Pons (tissue), 1 donor: ENCODE data around the gene CNKSR3.

Experiments
- DNase-seq: peaks from one replicate; pipeline ENCODE4 v3.0.0-alpha.2; 2016; ENCODE audit warnings: low spot score

CNKSR3 gene

DNA sequence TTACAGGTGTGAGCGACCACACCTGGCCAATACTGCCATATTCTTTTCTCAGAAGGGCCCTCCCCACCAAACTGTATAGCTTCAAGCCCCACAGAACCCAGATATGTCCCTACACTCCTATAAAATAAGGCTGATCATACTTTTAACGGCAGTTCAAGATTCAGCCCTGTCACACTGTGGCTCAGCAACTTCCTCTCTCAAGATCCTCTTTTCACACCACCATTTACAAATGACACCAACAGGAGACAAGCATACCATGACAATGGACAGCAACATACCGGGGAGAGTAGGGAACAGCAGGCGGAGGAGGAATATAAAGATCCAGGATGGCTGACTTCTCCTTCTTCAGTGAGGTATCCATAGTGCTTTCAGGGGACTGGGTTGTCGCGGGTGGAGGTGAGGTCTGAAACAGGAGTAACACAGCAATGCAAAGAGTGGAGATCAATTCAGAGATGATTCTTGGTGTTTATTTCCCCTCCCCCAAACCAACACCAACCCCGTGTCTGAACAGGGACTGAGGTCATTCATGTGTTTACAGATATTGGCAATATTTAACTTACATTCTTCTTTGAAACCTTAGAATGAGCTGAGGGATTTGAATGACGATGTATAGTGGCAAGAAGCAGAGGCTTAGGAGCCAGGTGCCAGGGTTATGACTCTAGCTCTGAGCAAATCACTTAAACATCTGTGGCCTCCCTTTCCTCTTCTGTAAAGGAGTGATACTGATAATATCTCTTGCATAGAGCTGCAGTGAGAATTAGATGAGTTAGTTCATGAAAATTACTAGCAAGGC lies 96.3 kb downstream of the CNKSR3 start:
- DNase-seq = no peak

- no peak for DNase-seq
Measured at GRCh38 chr6:154412106-154412820, 98.2 kb downstream of the CNKSR3 start.

GRCh38 chr6:154411076-154411475 lies 99.4 kb downstream of the CNKSR3 start:
- DNase-seq = no peak

GRCh38 chr6:154410619-154411072 lies 99.8 kb downstream of the CNKSR3 start:
- peak; percentile 86 for DNase-seq

- DNase-seq = peak; percentile 77
Measured at GRCh38 chr6:154408891-154409500, 101.5 kb downstream of the CNKSR3 start.

- DNase-seq = no peak
Measured at GRCh38 chr6:154407440-154407839, 103.0 kb downstream of the CNKSR3 start.

- no peak for DNase-seq
Measured at GRCh38 chr6:154406869-154407268, 103.6 kb downstream of the CNKSR3 start.

DNA sequence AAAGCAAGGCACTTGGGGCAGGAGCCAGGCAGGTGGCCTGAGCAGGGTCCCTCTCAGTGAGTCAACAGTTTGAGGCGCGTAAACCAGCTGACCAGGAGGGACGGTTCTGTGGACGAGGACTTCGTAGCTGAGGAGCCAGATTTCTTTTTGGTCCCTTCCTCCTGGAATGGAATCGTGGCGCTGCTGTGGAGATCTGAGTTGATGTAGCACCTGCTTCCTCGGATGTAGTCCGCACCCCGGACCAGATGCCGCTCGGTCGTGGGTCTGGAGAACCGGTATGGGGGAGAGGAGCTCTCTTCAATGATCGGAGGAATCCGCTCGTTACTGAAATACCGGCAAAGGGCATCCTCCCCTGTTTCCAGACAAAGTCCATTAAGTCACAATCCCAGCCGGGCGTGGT lies 104.2 kb downstream of the CNKSR3 start:
- no peak for DNase-seq

GRCh38 chr6:154404791-154405400 lies 105.6 kb downstream of the CNKSR3 start:
- no peak for DNase-seq

- DNase-seq = no peak
Measured at GRCh38 chr6:154403788-154404187, 106.7 kb downstream of the CNKSR3 start.

DNA sequence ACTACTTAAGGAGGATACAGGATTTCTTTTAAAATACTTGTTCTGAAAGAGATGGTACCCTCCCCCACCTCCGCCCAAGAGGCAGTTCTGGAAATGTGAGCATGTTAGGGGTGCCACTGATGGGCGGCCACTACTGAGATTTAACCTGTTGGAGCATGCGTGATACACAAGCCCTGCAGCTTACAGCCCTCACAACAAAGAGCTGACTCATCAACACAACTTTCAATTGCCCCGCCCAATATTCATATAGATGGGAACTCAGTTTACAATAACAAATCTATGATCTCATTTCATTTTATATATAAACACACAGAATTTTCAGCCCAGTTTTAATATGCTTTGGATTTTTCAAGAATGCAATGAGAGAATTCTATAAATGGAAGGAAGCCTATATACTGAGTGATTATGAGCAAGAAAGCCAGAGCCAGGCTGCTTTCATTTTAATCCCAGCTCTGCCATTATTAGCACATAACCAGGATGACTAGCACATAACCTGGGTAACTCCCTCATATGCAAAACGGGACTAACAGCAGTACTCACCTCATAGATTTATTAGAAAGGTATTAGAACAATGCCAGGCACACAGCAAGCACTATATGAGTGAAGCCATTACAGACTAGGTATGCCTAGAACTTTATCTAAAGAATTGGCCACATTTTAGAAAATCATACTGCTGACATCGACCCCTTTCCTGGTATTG lies 108.3 kb downstream of the CNKSR3 start:
- no peak for DNase-seq

DNA sequence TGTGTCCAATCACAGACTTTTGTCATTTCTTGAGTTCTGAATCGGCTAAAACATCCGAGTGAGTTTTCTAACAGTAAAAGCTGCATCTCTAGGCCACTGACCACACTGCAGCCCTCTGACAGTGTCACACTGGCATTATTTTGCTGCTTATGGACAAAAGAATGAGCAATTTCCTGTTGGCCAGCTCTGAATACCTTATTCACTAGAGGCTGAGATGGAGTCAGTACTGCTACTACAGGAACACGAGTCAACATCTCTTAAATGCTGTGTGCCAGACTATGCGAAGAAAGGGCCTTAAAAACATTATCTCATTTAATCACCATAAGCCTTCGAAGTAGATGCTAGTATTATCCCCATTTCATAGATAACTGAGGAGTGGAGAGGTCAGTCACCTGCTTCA lies 111.4 kb downstream of the CNKSR3 start:
- peak; percentile 87 for DNase-seq

DNA sequence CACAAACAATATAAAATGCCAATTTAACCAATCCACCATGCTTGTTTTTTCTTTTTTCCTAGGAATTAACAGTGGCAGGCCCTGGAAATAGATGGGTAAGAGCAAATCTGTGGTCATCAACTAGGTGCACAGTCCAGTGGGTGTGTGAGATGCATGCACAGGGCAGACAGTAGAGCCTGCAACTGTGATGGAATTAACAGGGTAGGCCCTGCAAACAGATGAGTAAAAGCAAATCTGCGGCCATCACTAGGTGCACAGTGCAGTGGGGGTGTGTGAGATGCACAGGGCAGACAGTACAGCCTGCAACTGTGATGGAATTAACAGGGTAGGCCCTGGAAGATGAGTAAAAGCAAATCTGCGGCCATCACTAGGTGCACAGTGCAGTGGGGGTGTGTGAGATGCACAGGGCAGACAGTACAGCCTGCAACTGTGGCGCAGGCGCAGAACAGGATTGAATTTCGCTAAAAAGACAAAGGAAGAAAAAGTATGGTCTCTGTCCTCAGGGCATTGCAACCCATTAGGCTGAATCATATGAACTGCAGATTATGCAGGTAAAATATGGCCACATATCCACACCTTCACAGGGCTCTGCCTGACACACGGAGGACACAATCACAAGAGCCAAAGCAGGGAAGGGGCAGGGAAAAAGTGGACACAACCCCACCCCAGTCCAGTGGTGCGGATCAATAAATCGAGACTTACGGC lies 112.8 kb downstream of the CNKSR3 start:
- no peak for DNase-seq

DNA sequence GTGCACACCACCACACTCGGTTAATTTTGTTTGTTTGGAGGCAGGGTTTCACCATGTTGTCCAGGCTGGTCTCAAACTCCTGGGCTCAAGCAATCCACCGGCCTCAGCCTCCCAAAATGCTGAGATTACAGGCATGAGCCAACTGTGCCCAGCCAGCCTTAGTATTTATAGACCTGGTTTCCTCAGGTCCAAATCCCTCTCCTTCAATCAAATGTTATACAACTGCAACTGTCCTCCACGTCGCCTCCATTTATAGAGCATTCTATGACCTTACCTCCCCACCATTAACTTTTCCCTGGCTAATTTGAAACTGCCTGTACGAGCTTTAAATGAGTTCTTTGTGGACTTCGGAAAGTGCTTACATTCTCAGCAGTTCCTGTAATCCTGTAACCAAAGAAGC lies 114.6 kb downstream of the CNKSR3 start:
- DNase-seq = no peak

DNA sequence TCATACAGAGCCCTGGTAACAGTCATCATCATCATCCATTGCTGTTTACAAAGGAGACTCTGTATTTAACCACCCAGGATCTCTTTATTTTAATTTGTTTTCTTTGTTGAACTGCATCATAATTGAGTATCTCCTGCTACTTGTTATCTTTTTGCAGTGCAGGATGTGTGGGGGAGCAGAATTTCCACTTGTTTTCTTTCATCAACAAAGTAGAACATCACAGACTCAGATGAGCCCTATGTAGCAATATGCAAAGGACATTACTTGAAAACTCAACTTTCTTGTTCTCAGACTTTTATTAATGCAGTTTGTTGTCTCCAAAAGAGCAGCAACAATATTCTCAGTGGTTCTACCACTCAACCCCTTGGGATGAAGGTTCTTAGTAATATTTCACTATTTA lies 115.2 kb downstream of the CNKSR3 start:
- DNase-seq = no peak

DNA sequence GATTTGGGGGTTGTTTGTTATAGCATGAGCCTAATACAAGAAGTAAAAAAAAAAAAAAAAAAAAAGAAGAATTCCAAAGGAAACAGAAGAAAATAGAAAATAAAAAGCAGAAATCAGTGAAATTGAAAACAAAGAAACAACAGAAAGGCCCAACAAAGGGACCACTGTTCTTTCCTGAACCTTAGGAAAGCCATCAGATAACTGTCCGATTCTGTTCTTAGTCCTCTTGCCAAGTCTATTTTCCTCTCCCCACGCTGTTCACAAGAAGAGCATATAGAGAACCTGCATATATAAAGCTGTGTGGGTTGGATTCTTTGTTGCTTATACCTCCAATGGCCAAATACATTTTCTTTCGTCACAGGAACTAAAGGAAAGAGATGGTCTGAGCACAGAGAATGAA lies 115.9 kb downstream of the CNKSR3 start:
- DNase-seq = peak; percentile 89

- no peak for DNase-seq
Measured at GRCh38 chr6:154390034-154390433, 120.5 kb downstream of the CNKSR3 start.

GRCh38 chr6:154388803-154389202 lies 121.7 kb downstream of the CNKSR3 start:
- no peak for DNase-seq

DNA sequence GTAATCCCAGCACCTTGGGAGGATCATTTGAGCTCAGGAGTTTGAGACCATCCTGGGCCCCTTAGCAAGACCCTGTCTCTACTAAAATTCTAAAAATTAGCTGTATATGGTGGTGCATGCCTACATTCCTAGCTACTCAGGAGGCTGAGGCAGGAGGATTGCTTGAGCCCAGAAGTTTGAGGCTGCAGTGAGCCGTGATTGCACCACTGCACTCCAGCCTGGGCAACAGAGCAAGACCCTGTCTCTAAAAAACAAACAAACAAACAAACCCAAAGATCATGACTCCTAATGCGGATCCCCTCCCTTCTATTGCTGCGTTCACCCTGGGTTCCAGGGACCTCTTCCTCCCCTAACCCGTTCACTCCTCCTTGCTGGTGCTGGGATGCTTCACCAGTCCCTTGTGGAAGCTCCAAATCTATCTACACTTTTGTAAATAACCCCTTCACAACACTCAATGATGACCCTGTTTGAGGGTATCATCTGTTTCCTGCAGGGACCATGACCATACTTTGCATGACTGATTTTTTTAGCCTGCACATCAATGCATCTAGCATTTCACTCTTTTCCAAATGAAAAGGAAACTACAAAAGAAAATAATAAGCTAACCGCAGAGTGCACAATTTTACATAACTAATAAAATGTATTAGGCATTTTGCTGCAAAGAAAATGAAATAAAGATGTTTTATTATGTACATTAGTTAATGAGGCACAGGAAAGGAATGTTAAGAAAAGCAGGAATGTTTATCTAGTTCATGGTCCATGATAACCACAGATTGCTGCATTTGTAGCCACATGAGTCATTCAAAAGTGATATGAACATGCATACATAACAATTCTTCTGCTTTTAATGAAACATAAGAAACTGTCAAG lies 123.4 kb downstream of the CNKSR3 start:
- DNase-seq = no peak

- DNase-seq = no peak
Measured at GRCh38 chr6:154384191-154384590, 126.3 kb downstream of the CNKSR3 start.
